Colonic mucosa (tissue), 4 donors: ENCODE measurements around the gene GSK3B. TPM values are rescaled to one million over a fixed set of nuclear protein-coding genes. Genes with fewer than 3 reads are reported as not detected.

Experiments used
- DNase-seq: peaks from one replicate; pipeline ENCODE4 v3.0.0-alpha.2; 2020
- H3K27ac ChIP-seq: fragments of 200-600 bp; one replicate; pipeline ENCODE4 v1.8.0; 2021
- H3K27me3 ChIP-seq: fragments of 200-600 bp; one replicate; pipeline ENCODE4 v1.8.0; 2021
- H3K36me3 ChIP-seq: fragments of 200-600 bp; one replicate; pipeline ENCODE4 v1.8.0; 2021
- H3K4me1 ChIP-seq: fragments of 200-600 bp; one replicate; pipeline ENCODE4 v1.8.0; 2021; ENCODE audit warnings: mild to moderate bottlenecking
- H3K4me3 ChIP-seq: fragments of 200-600 bp; one replicate; pipeline ENCODE4 v1.8.0; 2021
- H3K9ac ChIP-seq, 2 donors: one replicate each; pipeline ENCODE4 v1.7.0; 2013; ENCODE audit warnings: control low read depth in 2 of 2, low read depth in 2 of 2, low read length in 2 of 2
- H3K9me3 ChIP-seq: fragments of 200-600 bp; one replicate; pipeline ENCODE4 v1.8.0; 2021
- intact Hi-C: fragments of 100-400 bp; cut with DNase I; formaldehyde crosslinking; loops from one replicate; pipeline ENCODE4 v1.14.1; 2022
- total RNA-seq, 2 donors: library from RNA; stranded (reverse); fragmentation: NEBNext Ultra II Directional in 1 of 2; extraction: Animal tissue kit (Norgen Biotek cat#: 25700) in 1 of 2; gene quantifications; one replicate each; pipeline ENCODE4 v1.2.1, GENCODE V29; 2021
- TF ChIP-seq, protein P1 (sequence below): fragments of 200-600 bp; IDR thresholded peaks from one replicate; pipeline ENCODE4 v1.8.0; 2022; ENCODE audit warnings: antibody characterized with exemption, mild to moderate bottlenecking
- donor health status: healthy.
- donor health status: DM: no; HTN: no; CAD: no.
- donor health status: DM: no; HTN: no; CAD: no.

GSK3B gene
- total RNA-seq, 2 donors from 2014 or later, result 34.4 to 43.6 TPM

DNA sequence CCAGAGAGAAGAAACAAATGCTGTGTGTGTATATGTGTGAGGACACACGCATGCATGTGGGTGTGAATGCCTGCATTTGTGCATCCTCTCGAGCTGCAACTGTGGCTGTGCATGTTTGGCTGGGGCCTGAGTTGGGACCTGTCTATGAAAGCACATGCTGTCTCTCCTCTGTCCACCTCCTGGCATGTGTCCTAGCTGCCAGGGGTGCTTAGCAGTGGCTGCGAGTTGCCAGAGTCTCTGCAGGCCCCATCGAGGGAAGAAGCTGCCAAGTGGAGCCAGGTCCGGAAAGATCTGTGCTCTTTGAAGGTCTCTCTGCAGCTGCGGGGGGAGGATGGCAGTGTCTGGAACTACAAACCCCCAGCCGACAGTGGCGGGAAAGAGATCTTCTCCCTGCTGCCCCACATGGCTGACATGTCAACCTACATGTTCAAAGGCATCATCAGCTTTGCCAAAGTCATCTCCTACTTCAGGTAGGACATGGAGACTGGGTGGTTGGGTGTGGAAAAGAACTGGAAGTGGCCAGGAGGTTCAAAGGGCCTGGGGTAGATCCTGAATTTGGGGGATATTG lies 281.7 kb downstream of the GSK3B start:
- Histone ChIP-seq H3K9me3 (no peaks in the 10 kb centered on the region), H3K4me3 (no peak overlapping the region), H3K27ac (no peak overlapping the region), H3K4me1 (no peaks in the 10 kb centered on the region), H3K27me3 (no peaks in the 10 kb centered on the region), H3K9ac (no peak overlapping the region), H3K36me3 (no peaks in the 10 kb centered on the region)
- no peak for DNase-seq
- TF ChIP-seq, protein P1, sequence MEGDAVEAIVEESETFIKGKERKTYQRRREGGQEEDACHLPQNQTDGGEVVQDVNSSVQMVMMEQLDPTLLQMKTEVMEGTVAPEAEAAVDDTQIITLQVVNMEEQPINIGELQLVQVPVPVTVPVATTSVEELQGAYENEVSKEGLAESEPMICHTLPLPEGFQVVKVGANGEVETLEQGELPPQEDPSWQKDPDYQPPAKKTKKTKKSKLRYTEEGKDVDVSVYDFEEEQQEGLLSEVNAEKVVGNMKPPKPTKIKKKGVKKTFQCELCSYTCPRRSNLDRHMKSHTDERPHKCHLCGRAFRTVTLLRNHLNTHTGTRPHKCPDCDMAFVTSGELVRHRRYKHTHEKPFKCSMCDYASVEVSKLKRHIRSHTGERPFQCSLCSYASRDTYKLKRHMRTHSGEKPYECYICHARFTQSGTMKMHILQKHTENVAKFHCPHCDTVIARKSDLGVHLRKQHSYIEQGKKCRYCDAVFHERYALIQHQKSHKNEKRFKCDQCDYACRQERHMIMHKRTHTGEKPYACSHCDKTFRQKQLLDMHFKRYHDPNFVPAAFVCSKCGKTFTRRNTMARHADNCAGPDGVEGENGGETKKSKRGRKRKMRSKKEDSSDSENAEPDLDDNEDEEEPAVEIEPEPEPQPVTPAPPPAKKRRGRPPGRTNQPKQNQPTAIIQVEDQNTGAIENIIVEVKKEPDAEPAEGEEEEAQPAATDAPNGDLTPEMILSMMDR, result no peak
- intact Hi-C loops, result no loop called here

GRCh38 chr3:119810018-119810435 lies 284.2 kb downstream of the GSK3B start:
- TF ChIP-seq, protein P1, result no peak
- Histone ChIP-seq H3K27ac (no peak overlapping the region), H3K27me3 (no peaks in the 10 kb centered on the region), H3K9me3 (no peaks in the 10 kb centered on the region), H3K4me1 (no peaks in the 10 kb centered on the region), H3K4me3 (peak overlapping the region; percentile 34), H3K36me3 (no peaks in the 10 kb centered on the region), H3K9ac (no peak overlapping the region)
- DNase-seq, result no peak
- intact Hi-C loops, result no loop called here

GRCh38 chr3:119809249-119810017 lies 284.8 kb downstream of the GSK3B start:
- H3K4me3 ChIP-seq, result peak overlapping the region; percentile 34
- no peak overlapping the region for H3K27ac ChIP-seq
- no peaks in the 10 kb centered on the region for H3K36me3 ChIP-seq
- TF ChIP-seq, protein P1, result no peak
- intact Hi-C loops, result no loop called here
- no peaks in the 10 kb centered on the region for H3K9me3 ChIP-seq
- no peaks in the 10 kb centered on the region for H3K27me3 ChIP-seq
- H3K4me1 ChIP-seq, result no peaks in the 10 kb centered on the region
- no peak for DNase-seq
- H3K9ac ChIP-seq, result no peak overlapping the region

GRCh38 chr3:119808843-119809242 lies 285.4 kb downstream of the GSK3B start:
- no peaks in the 10 kb centered on the region for H3K36me3 ChIP-seq
- no peaks in the 10 kb centered on the region for H3K9me3 ChIP-seq
- intact Hi-C loops, result no loop called here
- no peak overlapping the region for H3K27ac ChIP-seq
- H3K4me3 ChIP-seq, result no peak overlapping the region
- no peaks in the 10 kb centered on the region for H3K4me1 ChIP-seq
- no peak for DNase-seq
- H3K9ac ChIP-seq, result no peak overlapping the region
- TF ChIP-seq, protein P1, result no peak
- H3K27me3 ChIP-seq, result no peaks in the 10 kb centered on the region

- TF ChIP-seq, protein P1, result no peak
- no peak overlapping the region for H3K4me3 ChIP-seq
- no peaks in the 10 kb centered on the region for H3K9me3 ChIP-seq
- H3K36me3 ChIP-seq, result no peaks in the 10 kb centered on the region
- H3K27me3 ChIP-seq, result no peaks in the 10 kb centered on the region
- H3K9ac ChIP-seq, result no peak overlapping the region
- H3K4me1 ChIP-seq, result no peaks in the 10 kb centered on the region
- no peak for DNase-seq
- no peak overlapping the region for H3K27ac ChIP-seq
- intact Hi-C loops, result no loop called here
Observed at GRCh38 chr3:119808244-119808643, 286.0 kb downstream of the GSK3B start.
